ENCODE results near the gene ZNF821.
"Not testable (repeated sequence)": the region's sequence is repeated elsewhere in the genome, so short reads cannot be mapped to it uniquely, and the experiment has no call there.

The ZNF821 gene, protein sequence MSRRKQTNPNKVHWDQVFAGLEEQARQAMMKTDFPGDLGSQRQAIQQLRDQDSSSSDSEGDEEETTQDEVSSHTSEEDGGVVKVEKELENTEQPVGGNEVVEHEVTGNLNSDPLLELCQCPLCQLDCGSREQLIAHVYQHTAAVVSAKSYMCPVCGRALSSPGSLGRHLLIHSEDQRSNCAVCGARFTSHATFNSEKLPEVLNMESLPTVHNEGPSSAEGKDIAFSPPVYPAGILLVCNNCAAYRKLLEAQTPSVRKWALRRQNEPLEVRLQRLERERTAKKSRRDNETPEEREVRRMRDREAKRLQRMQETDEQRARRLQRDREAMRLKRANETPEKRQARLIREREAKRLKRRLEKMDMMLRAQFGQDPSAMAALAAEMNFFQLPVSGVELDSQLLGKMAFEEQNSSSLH

DNA sequence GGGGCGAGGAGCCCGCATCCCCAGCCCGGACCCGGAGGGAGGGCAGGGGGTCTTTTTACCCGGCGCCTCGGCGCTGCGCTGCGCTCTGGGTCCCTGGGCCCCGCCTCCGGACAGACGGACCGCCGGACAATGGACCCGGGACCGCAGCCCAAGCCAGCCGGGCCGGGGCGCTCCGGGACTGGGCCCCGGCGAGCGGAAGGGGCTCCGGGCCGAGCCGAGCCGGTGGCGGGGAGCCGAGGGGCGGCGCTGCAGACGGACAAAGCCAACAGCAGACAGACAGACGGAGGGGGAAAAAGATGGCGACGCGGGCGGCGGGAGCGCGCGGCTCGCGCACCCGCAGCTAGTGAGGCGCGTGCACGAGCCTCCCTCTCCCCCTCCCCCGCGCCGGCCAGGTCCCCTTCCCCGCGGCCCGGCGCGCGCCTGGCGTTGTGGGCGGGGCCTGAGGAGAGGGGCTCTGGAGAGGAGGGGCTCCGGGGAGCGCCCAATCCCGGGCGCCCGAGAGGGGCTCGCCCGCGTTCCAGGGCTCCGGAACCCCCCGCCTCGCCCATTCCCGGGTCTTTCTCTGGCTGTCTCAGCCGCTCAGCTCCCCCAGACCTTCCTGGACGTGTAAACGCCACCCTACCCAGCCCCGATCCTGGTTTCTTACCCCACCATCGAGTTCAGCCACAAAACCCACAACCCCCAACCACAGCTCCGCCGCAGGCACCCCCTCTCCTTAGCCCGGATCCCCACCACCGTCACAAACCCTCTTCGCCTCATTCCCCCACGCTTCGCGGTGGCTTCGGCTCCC, at the start of gene ZNF821:
ZNF821 (minus strand) TSS at position 334 of the 790 bp plus-strand sequence. CDS start 4,236 bp downstream, outside the sequence.
- DNase-seq = peak; percentile 81

DNA sequence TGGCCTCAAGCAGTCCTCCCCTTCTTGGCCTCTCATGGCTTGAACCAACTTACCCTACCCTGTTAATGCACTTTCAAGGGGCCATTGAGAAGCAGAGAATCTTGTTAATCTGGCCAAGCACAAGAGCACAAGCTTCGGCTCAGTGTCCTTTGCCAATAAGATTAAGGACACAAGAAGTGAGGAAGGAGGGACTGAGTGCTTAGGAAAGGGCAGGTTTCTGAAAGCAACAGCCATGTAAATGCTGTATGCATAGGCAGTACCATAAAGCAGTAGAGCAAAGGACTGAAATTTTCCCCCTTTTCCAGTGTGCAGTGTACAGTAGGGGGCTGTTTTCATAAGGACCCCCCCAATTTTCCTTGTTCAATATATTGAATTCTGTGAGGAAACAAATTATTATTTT, 49.0 kb upstream of the ZNF821 start:
- DNase-seq = no peak

DNA sequence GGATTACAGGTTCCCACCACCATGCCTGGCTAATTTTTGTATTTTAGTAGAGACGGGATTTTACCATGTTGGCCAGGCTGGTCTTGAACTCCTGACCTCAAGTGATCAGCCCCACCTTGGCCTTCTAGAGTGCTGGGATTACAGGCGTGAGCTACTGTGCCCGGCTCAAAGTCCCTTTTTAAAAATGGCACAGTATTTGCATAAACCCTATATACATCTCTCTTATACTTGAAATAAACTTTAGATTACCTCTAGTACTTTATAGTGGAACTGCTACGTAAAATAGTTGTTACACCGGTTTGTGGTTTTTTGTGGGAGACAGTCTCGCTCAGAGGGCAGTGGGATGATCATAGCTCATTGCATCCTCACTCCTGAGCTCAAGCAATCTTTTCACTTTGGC, 47.6 kb upstream of the ZNF821 start:
- DNase-seq = no peak

DNA sequence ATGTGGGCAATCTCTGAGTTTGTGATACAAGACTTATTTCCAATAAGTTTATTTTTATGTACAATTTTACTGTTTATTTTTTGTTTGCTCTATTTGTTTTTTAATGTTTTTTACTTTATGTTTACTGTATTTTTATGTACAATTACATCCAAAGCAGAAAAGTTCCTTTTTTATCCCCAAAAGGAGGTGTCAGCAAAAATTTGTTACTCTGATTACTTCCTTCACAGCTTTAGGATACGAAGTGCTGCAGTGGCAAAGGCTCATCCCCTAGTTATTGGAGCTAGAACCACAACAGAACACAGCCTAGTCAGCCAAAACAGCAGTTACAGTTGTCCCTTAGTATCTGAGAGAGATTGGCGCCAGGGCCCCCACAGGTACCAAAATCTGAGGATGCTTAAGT, 47.0 kb upstream of the ZNF821 start:
- DNase-seq = no peak

DNA sequence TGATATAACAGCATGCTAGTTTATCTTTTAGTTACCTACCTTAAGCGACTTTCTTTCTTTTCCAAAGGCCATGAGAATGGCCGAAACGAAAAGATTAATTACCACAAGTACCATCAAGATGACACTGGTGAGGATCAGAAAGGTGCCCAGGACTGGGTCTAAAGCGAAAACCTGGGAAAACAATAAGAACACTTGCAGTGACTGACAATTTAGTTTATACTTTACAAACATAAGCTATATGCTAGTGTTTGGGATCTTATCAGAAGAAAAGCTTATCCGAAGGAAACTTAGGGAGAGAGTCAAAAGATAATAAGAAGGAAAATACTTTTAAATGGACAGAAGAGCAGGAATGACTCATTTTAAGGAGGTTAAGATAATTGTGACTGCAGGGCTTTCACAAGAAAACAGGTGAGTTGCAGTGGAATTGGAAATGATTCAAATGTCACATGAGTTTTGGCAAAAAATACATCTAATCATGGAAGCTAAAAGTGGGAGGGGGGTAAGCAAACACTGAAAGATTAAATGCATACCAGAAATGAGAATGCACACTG, 46.1 kb upstream of the ZNF821 start:
- no peak for DNase-seq

DNA sequence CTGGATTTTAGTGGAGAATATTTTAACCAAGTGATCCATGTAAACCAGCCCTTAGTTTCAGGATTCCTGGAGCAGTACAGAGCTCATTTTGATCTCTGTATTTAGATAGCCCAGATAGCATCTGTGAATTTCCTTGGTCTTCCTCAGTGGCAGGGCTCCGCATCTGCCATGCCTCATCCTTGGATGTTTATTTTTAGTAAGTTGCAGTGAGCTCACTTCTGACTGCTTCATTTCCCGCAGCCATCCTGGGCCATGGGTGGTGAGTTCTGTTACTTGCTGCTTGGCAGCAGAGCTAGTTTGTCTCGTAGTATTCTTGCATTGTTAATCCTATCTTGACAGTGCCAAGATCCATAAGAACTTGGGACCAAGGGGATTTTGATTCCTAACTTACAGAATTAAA, 45.1 kb upstream of the ZNF821 start:
- DNase-seq = no peak

DNA sequence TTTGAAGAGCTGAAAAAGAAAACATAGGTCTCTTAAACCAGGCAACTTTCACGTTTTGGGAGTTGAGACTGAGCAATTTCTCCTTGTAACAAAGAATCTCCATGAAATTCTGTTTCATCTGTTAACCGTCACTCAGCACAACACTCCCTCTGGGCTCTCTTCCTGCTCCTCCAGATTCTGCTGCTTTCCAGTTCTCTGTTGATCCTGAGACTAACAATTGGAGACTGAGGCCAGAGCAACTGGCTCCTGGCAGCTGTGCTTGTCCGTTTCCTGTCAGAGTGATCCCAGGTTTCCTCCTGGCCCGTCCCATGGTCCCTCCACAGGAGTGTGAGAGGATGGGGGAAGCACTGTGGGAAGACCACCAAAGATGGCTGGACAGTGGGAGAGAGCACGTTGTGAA, 43.8 kb upstream of the ZNF821 start:
- no peak for DNase-seq

DNA sequence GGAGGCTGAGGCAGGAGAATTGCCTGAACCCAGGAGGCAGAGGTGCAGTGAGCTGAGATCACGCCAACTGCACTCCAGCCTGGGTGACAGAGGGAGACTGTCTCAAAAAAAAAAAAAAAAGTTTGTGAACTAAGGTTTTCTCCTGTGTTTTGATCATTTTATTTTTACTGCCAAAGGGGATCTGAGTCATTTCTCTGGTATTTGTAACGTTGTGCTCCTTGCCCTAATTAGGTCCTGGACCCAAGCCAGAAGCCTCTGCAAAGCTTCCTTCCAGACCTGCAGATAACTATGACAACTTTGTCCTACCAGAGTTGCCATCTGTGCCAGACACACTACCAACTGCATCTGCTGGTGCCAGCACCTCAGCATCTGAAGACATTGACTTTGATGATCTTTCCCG, 43.4 kb upstream of the ZNF821 start:
- DNase-seq = no peak

DNA sequence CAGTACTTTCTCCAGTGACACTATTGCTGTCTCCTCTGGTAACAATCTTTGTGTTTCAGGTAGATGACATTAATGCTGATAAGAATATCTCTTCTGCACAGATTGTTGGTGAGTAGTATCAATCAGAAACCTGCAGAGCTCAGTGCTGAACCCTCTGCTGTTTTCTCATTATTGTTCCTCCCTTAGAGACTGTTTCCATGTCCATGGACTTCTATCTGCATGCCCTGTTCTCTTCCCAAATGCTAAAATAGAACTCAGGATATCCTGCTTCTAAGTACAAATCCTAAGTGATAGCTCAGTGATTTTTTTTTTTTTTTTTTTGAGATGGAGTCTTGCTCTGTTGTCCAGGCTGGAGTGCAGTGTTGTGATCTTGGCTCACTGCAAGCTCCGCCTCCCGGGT, 40.7 kb upstream of the ZNF821 start:
- no peak for DNase-seq

DNA sequence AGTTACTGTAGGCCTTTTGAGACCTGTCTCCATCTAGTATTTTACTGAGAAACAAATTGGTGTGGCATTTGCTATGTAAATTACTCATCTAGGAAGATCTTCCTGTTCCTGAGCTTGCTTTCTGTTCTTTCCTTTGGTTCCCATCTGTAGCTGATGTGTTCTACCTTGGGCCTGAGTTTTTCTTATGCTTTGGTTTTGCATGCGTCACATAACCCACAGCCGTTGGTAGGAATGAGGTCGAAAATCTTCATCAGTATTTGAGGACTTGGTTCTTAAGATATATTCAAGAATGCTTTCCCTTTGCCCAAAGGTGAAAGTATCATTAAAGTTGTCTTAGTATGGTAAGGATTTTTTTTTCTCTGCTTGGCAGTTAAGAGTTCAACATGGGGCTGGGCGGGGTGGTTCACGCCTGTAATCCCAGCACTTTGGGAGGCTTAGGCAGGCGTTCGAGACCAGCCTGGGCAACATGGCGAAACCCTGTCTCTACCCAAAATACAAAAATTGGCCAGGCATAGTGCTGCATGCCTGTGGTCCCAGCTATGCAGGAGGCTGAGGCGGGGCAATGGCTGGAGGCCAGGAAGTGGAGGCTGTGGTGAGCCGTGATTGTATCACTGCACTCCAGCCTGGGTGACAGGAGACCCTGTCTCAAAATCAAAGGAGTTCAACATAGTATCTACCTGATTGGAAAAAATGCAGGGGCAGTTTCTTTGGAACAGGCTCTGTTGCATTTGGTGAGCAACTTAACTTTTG, 40.1 kb upstream of the ZNF821 start:
- no peak for DNase-seq

DNA sequence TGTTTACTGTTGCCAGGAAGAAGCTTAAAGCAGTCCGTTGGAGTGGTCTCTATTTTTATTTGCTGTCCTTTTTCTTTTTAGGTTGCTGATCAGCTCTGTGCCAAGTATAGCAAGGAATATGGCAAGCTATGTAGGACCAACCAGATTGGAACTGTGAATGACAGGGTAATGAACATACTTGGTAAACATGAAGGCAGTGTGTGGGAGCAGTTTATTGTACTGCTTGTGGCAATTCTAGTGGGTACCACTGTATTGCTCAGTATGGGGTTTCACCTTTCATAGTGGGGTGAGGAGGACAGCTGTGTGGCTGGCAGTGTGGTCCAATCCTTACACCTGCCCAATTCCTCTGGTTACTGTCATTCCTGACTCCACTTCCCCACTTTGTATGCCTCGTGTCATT, 36.7 kb upstream of the ZNF821 start:
- DNase-seq = no peak

DNA sequence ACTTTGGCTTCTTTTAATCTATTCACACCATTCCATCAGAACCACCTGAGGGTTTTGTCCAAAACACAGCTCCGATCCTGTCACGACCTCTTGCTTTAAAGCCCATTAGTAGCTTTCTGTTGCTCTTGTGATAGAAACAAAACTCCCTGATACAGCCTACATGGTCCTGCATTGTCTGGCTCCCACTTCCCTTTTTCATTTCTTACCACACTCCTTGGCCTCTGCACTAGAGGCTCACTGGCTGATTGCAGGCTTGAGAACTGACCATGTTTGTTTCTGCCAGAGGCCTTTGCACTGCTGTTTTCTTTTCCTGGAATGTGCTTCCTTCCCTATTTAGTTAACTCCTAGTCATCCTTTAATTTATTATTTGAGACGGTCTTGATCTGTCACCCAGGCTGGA, 35.1 kb upstream of the ZNF821 start:
- DNase-seq = no peak

DNA sequence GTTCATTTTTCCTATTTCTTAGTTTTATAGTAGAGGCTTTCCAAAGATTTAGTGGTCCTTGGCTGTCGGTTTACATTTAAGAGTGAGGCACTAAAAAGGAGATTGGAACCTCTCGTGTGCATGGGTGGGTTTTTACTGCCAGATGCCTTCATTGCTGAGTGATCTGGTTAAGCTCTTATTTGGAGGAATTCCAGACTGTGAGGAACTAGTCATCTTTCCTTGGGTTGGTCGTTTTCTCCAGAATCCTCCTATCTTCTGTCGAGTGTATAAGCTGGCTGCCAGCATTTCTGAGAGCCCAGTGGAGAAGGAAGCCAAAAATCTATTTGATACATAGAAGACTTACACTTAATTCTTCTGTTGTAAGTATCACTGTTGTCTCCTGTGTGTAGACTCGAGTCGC, 33.9 kb upstream of the ZNF821 start:
- DNase-seq = no peak

DNA sequence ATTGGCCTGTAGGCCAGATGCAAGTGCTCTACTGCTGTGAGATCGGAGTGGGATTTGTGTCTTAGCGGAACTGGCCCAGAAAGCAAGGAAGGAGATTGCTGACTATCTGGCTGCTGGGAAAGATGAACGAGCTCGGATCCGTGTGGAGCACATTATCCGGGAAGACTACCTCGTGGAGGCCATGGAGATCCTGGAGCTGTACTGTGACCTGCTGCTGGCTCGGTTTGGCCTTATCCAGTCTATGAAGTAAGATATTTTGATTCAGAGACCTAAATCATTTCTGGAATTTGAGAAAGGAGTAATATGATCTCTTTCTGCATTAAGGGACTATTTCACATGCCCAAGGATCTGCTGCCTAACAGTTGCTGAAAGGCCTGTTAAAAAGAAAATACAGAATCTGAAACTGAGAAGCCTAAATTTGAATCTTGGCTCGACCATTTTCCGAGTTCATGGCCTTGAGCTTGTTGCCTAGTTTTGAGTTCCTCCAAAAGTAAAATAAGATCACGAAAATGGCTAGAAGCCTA, 32.5 kb upstream of the ZNF821 start:
- no peak for DNase-seq

DNA sequence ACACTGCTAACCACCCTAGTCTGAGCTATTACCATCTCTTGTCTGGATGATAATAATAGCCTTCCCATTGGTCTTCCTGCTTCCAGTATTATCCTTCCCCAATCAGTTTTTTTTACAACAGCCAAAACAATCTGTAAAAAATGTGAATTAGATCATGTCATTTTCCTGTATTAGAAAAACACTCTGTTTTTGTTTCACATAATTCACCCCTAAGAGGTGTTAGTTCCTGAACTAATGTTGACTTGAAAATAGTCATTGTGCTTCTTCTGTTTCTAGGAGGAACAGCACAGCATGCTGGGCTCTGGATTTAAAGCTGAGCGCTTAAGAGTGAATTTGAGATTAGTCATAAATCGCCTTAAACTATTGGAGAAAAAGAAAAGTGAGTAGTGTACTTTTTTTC, 31.4 kb upstream of the ZNF821 start:
- no peak for DNase-seq

DNA sequence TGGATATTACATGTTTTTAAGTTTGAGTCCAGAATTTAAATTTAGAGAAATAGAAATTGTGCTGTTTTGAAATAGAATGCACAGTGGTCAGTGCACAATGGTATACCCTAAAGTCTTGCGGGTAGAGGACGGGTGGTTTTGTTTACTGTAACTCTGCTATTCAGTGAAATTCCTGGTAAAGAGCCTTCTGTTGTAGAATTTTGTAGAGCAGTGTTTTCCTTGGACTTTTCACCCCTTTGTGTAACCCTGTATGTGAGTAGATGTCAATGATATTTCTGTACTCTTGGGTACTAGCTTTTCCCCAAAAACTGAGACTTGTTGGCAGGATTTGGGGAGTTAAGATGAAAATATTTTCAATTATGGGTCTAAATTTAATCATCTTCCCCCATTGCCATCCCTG, 30.8 kb upstream of the ZNF821 start:
- DNase-seq = no peak

DNA sequence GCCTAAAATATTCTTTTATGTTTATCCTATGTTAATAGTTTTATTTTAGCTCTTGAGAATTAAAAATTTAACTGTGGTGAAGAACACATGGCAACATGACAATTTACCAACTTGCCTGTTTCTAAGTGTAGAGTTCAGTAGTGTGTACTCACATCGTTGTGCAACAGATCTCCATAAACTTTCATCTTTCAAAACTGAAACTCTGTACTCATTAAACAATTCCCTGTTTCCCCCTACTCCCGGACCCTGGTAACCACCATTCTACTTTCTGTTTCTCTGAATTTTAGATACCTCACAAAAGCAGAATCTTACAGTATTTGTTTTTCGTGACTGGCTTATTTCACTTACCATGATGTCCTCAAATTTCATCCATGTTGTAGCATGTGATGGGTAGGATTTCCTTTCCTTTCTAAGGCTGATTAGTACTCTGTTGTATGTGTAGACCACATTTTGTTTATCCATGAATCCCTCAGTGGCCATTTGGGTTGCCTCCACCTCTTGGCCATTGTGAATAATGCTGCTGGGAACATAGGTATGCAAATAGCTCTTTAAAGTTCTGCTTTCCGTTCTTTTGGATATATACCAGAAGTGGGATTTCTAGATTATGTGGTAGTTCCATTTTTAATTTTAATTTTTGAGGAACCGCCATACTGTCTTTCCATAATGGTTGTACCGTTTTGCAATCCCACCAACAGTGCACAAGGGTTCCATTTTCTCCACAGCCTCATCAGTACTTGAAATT, 28.7 kb upstream of the ZNF821 start:
- DNase-seq = no peak

DNA sequence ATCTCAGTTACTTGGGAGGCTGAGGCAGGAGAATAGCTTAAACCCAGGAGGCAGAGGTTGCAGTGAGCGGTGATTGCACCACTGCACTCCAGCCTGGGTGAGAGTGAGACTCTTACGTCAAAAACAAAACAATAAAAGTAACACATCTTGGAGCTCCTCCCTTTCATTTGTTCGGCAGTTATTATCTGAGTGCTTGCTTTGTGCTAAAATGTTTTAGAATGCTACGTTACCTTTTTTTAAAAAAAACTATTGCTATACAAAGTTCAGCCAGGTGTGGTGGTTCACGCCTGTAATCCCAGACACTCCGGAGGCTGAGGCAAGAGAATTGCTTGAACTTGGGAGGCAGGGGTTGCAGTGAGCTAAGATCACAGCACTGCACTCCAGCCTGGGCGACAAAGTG, 27.1 kb upstream of the ZNF821 start:
- no peak for DNase-seq

DNA sequence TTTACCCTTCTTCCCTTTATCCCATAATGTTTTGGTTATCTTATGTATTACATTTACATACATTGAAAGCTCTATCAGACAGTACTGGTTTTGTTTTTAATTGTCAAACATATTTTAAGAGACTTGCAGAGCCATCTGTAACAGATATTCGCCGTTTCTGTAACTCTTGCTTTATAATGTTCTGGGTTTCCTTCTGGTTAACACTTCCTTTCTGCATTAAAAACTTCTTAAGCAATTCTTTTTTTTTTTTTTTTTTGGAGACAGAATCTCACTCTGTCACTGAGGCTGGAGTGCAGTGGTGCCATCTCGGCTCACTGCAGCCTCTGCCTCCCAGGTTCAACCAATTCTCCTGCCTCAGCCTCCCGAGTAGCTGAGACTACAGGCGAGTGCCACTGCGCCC, 21.8 kb upstream of the ZNF821 start:
- DNase-seq = not testable (repeated sequence)

DNA sequence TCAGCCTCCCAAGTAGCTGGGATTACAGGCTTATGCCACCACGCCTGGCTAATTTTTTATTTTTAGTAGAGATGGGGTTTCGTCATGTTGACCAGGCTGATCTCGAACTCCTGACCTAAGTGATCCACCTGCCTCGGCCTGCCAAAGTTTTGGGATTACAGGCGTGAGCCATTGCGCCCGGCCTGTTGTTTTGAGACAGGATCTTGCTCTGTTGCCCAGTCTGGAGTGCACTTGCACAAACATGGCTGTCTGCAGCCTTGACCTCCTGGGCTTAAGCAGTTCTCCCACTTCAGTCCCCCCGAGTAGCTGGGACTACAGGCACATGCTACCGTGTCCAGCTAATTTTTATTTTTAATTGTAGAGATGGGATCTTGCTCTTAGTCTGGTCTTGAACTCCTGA, 20.3 kb upstream of the ZNF821 start:
- no peak for DNase-seq

DNA sequence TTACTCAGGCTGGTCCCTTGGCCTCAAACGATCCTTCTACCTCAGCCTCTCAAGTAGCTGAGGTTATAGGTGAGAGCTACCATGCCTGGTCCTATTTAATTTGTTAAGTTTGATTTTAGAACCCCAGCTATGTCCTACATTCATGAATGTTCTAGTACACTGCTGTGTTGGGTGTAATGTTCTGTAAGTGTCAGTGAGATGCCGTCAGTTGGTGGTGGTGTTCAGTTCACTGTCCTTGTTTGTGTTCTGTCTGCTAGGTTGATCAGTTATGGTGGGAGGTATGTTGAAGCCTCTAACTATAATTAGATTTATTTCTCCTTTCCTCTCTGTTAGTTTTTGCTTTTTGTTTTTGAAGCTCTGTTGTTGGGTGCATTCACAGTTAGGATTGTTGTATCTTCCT, 19.6 kb upstream of the ZNF821 start:
- no peak for DNase-seq

DNA sequence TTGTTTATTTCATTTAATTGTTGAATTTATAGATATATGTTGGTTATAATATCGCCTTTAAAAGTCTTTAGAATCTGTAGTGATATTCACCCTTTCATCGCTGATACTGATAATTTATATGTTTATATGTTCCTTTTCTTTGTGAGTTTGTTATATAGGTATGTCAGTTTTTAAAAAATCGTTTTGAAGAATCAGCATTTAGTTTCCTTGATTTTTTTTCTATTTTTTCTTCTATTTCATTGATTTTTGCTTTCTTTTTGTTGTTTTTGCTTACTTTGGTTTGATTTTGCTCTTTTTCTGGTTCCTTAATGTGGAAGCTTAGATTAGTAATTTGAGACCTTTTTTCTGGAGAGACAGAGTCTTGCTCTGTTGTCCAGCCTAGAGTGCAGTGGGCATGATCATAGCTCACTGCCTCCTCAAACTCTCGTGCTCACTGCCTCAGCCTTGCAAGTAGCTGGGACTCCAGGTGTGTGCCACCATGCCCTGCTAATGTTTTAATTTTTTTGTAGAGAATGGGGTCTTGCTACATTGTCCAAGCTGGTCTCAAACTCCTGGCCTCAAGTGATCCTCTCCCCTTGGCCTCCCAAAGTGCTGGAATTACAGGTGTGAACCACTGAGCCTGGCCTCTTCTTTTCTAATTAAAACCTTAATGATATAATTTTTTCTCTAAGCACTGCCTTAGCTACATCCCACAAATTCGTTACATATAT, 18.8 kb upstream of the ZNF821 start:
- DNase-seq = no peak
